GM12878 (cell line): ENCODE measurements around the gene ARMH1. TPM values are rescaled to one million over a fixed set of nuclear protein-coding genes. Genes with fewer than 3 reads are reported as not detected.

Experiments used
- ATAC-seq: fragments of 200-7000 bp; cut with Tn5 transposase; 3 replicates; pipeline ENCODE4 v1.9.1; 2020; ENCODE audit warnings: mild to moderate bottlenecking, moderate library complexity
- BruUV-seq: library from RNA; stranded (reverse); fragments of 400-500 nt; replicated peaks from 2 replicates; lab custom pipeline; 2021; lab: Mats Ljungman, UMichigan
- CTCF ChIA-PET: fragments of 300-600 bp; sonication (Branson Sonifier 250); formaldehyde crosslinking; extraction: SDS; loops from one replicate; lab custom pipeline; 2021; ENCODE audit warnings: inconsistent platforms; lab: Yijun Ruan, JAX
- POLR2A ChIA-PET: fragments of 350-600 bp; formaldehyde crosslinking; extraction: SDS; loops from one replicate; lab custom pipeline; 2021; ENCODE audit warnings: inconsistent platforms; lab: Charles Lee
- RAD21 ChIA-PET: fragments of 300-600 bp; sonication (Branson Sonifier 250); formaldehyde crosslinking; loops from one replicate; lab custom pipeline; 2023; ENCODE audit warnings: antibody characterized with exemption; ENCODE audit not compliant: unreplicated experiment; lab: Charles Lee
- SMC1A ChIA-PET: fragments of 300-600 bp; sonication (Branson Sonifier 250); formaldehyde crosslinking; loops from one replicate; lab custom pipeline; 2023; ENCODE audit not compliant: unreplicated experiment, uncharacterized antibody; lab: Charles Lee
- DNase-seq: peaks from one replicate; pipeline ENCODE4 v3.0.0-alpha.2; 2011; ENCODE audit warnings: low read depth, low spot score
- FAIRE-seq: peaks from 3 replicates; lab custom pipeline; 2011; peaks lifted over from hg19 to GRCh38; lab: Jason Lieb, UNC
- H2AFZ ChIP-seq: 2 replicates; pipeline ENCODE4 v1.6.0; 2011; ENCODE audit warnings: low read depth, low read length, control low read depth; ENCODE audit not compliant: control insufficient read depth
- H3K27ac ChIP-seq: 2 replicates; pipeline ENCODE4 v1.5.1; 2011; ENCODE audit warnings: control low read depth; ENCODE audit not compliant: control insufficient read depth, insufficient read depth
- H3K27me3 ChIP-seq, 2 experiments: replicated peaks in 1 of 2; 2 replicates each; pipeline versions ENCODE4 v1.6.0 to v1.6.1; 2011; ENCODE audit warnings: low read length in 1 of 2; ENCODE audit not compliant: control insufficient read depth in 2 of 2, insufficient read depth in 2 of 2
- H3K36me3 ChIP-seq, 2 experiments: 2 replicates each; pipeline ENCODE4 v1.5.1; 2011; ENCODE audit warnings: low read length in 1 of 2; ENCODE audit not compliant: control insufficient read depth in 2 of 2, insufficient read depth in 2 of 2
- H3K4me1 ChIP-seq: 2 replicates; pipeline ENCODE4 v1.6.1; 2011; ENCODE audit warnings: mild to moderate bottlenecking, low read length, moderate library complexity, mixed read lengths; ENCODE audit not compliant: control insufficient read depth, insufficient read depth
- H3K4me2 ChIP-seq: 2 replicates; pipeline ENCODE4 v1.6.0; 2011; ENCODE audit warnings: control low read depth; ENCODE audit not compliant: control insufficient read depth, insufficient read depth
- H3K4me3 ChIP-seq: fragments of 200-600 bp; sonication (generic); 2 replicates; pipeline ENCODE4 v1.5.1; 2016
- H3K79me2 ChIP-seq: 2 replicates; pipeline ENCODE4 v1.6.0; 2011; ENCODE audit warnings: low read length; ENCODE audit not compliant: control insufficient read depth, insufficient read depth
- H3K9ac ChIP-seq: 2 replicates; pipeline ENCODE4 v1.8.0; 2011; ENCODE audit warnings: low read length, control low read depth, mixed read lengths; ENCODE audit not compliant: control insufficient read depth, insufficient read depth
- H3K9me3 ChIP-seq: replicated peaks from 3 replicates; pipeline ENCODE4 v1.5.1; 2011; ENCODE audit warnings: mild to moderate bottlenecking, low read length; ENCODE audit not compliant: control insufficient read depth, insufficient read depth
- H4K20me1 ChIP-seq: 2 replicates; pipeline ENCODE4 v1.6.0; 2011; ENCODE audit not compliant: control insufficient read depth, insufficient read depth
- ASH2L ChIP-seq: fragments of 300-600, 200-600 bp; sonication (generic); IDR thresholded peaks from 2 replicates; pipeline ENCODE4 v1.6.1; 2017; ENCODE audit warnings: low read depth, mild to moderate bottlenecking, borderline replicate concordance
- CBFB ChIP-seq: IDR thresholded peaks from 2 replicates; pipeline ENCODE4 v1.6.1; 2016; ENCODE audit warnings: antibody characterized with exemption, low read depth
- EED ChIP-seq: sonication (generic); IDR thresholded peaks from 2 replicates; pipeline ENCODE4 v1.6.1; 2016; ENCODE audit warnings: antibody characterized with exemption, low read depth
- HCFC1 ChIP-seq: fragments of 150-350 bp; IDR thresholded peaks from 2 replicates; pipeline ENCODE4 v1.6.1; 2014; ENCODE audit warnings: low read length
- IKZF1 ChIP-seq: fragments of 450-650 bp; conservative IDR thresholded peaks from 2 replicates; pipeline ENCODE4 v1.6.1; 2017; ENCODE audit warnings: antibody characterized with exemption, mild to moderate bottlenecking
- IKZF2 ChIP-seq, 2 experiments: fragments of 450-650 bp; IDR thresholded peaks; 2 replicates each; pipeline ENCODE4 v1.6.1; 2017; ENCODE audit warnings: mild to moderate bottlenecking in 2 of 2, moderate library complexity in 2 of 2
- MXI1 ChIP-seq: fragments of 150-350 bp; IDR thresholded peaks from 2 replicates; pipeline ENCODE4 v1.6.1; 2011; ENCODE audit warnings: low read depth, mild to moderate bottlenecking, inconsistent platforms, low read length, improper control_type of control experiment
- POLR2AphosphoS2 ChIP-seq: IDR thresholded peaks from 2 replicates; pipeline ENCODE4 v1.6.1; 2011; ENCODE audit warnings: low read depth, mild to moderate bottlenecking, low read length, improper control_type of control experiment, moderate library complexity
- POU2F2 ChIP-seq: IDR thresholded peaks from 3 replicates; pipeline ENCODE4 v1.6.1; 2011; ENCODE audit warnings: low read depth, mild to moderate bottlenecking, low read length, borderline replicate concordance
- RB1 ChIP-seq: fragments of 450-650 bp; formaldehyde crosslinking; IDR thresholded peaks from 2 replicates; pipeline ENCODE4 v1.6.1; 2017; ENCODE audit warnings: mild to moderate bottlenecking, borderline replicate concordance
- SIN3A ChIP-seq: IDR thresholded peaks from 2 replicates; pipeline ENCODE4 v1.6.1; 2012; ENCODE audit warnings: low read depth, low read length, improper control_type of control experiment
- YY1 ChIP-seq: IDR thresholded peaks from 2 replicates; pipeline ENCODE4 v1.6.1; 2011; ENCODE audit warnings: low read depth, mild to moderate bottlenecking, low read length
- ZNF384 ChIP-seq: IDR thresholded peaks from 2 replicates; pipeline ENCODE4 v1.6.1; 2012; ENCODE audit warnings: low read depth, mild to moderate bottlenecking, low read length, improper control_type of control experiment, borderline replicate concordance
- ZZZ3 ChIP-seq: IDR thresholded peaks from 2 replicates; pipeline ENCODE4 v1.6.1; 2011; ENCODE audit warnings: low read depth; ENCODE audit not compliant: control insufficient read depth, insufficient read length
- WGBS: methylation state at CpG from one replicate; pipeline ENCODE4 v1.1.6; 2016; ENCODE audit warnings: low lambda C conversion rate; ENCODE audit not compliant: insufficient replicate concordance, insufficient coverage; ENCODE audit errors: missing lambda C conversion rate; 5-methylcytosine and 5-hydroxymethylcytosine counted together
- in situ Hi-C: fragments of 300-500 bp; cut with MboI; formaldehyde crosslinking; loops from 9 replicates; pipeline ENCODE4 v1.14.3; 2018; ENCODE audit warnings: mixed read lengths
- intact Hi-C: fragments of 100-400 bp; cut with micrococcal nuclease; formaldehyde crosslinking; loops from one replicate; pipeline ENCODE4 v1.14.2; 2022; ENCODE audit not compliant: unreplicated experiment
- polyA plus RNA-seq, 11 experiments: library from polyadenylated mRNA; depleted of rRNA in 4 of 11; unstranded in 6 of 11; stranded (reverse) in 5 of 11; fragments of >200 nt; fragmentation: Nextera tagmentation in 4 of 11; fragmentation: Illumina TruSeq in 1 of 11; extraction: Ambion mirVana in 4 of 11; extraction: Trizol in 1 of 11; gene quantifications; 1 replicate in 1 of 11; 2 replicates in 10 of 11; pipeline versions ENCODE4 v1.2.1 to v1.2.3, GENCODE V29; 2011 to 2016; ENCODE audit warnings: inconsistent platforms in 2 of 11, missing spikeins in 2 of 11, low read depth in 1 of 11
- total RNA-seq, 4 experiments: library from RNA; depleted of rRNA in 3 of 4; stranded (reverse); fragments of >200 nt in 3 of 4; fragmentation: Illumina TruSeq in 1 of 4; extraction: Trizol in 1 of 4; gene quantifications; 2 replicates each; pipeline versions ENCODE4 v1.2.1 to v1.2.3, GENCODE V29; 2013 to 2021
- TF ChIP-seq, protein P1 (sequence below): IDR thresholded peaks from 2 replicates; pipeline ENCODE4 v1.6.1; 2012; ENCODE audit warnings: low read depth, low read length, improper control_type of control experiment

Gene ARMH1
- total and polyA plus RNA-seq, 10 of the 15 experiments (the other 5 are each of a cell fraction or from before 2014, with no cell fraction given) = 0.93 to 43.9 (median 8.2) TPM

DNA sequence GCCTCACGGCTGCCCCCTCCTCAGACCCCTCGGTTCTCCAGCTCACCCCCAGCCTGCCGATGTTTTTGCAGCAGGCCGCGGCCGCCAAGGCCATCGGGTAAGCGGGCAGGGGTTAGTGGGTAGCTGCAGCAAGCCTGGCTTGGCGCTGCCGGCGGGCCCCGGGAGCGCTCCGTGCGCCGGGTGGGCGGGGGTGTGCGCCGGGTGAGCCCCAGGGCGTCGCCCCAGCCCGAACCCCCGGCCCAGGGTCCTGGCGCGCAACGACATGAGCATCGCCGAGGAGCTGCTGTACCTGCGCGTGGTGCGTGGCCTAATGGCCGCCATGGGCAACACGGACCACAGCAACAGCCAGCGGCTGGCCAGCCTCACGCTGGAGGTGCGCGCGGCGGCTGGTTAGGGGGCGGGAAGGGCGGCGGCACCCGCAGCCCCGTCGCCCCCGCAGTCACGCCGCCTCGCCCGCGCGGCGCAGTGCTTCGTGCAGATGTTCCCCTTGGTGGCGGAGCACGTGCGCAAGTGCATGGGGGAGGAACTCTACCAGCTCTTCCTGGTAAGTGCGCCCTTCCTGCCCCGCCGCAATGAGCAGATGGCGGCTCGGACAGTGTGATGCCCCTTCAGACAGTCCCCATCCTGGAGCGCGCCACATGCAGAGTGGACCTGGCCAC lies 49.9 kb downstream of the ARMH1 start (continued):
- TF ChIP-seq, protein P1, sequence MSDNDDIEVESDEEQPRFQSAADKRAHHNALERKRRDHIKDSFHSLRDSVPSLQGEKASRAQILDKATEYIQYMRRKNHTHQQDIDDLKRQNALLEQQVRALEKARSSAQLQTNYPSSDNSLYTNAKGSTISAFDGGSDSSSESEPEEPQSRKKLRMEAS = no peak
- TF ChIP-seq POU2F2 = no peak
- TF ChIP-seq MXI1 = no peak
- no peak for TF ChIP-seq CBFB
- no peak for TF ChIP-seq EED
- TF ChIP-seq POLR2AphosphoS2 = no peak
- no peak for TF ChIP-seq HCFC1
- no peak for TF ChIP-seq ZZZ3

DNA sequence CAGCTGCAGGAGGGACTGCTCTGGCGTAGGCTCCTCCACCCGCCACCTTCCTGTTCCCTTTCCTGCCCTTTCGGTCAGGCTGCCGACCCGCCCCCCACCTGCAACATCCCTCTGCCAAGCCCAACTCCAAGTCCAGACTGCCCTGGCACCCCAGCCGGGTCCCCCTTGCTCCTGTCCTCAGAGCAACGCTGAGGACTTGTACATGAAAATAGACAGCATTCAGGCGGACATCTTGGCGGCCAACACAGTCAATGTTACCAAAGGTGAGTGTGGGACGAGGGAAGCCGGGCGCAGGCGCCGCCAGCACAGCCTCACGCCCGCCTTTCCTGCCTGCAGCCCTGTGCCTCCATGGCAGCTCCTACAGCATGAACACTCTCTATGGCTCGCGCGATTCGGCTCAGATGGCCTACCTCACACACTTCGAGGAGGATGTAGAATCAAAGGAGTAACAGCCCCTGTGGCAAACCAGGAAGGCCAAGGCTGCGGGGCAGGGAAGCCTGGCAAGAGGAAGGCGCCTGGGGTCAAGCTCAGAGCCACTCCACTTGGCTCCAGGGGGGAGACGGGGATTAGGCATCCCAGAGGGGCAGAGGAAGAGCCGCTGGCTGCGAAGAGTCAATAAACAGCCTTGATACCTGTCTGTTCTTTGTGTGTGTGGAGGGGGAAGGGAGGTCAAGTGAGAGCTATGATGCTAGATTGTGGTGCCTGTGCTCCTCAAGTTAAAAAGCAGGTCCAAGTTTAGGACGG lies 50.6 kb downstream of the ARMH1 start:
- no peak for TF ChIP-seq RB1
- no peak for TF ChIP-seq IKZF2 (IDR thresholded peaks at IDR 0.05)
- TF ChIP-seq ZNF384 = no peak
- no peak for TF ChIP-seq SIN3A
- no peak for TF ChIP-seq ASH2L
- TF ChIP-seq POLR2AphosphoS2 = no peak
- TF ChIP-seq IKZF1 = no peak
- TF ChIP-seq YY1 = no peak
- CTCF ChIA-PET = interaction anchor here (8.9 kb wide), 1 partner anchor 8 kb away, joined by 175 read pairs; no protein-coding TSS in a partner anchor
- no peaks in the 10 kb centered on the region for H3K36me3 ChIP-seq
- H3K27ac ChIP-seq = no peak overlapping the region
- RAD21 ChIA-PET = no interaction called here
- DNase-seq (no peak), ATAC-seq (no peak), FAIRE-seq (no peak)
- BruUV-seq = no TSS peak
- 88% methylated on average over 27 of the region's 27 CpGs for WGBS
- no peak overlapping the region for H3K4me3 ChIP-seq
- H3K4me1 ChIP-seq = peaks cover 29% of the 10 kb centered on the region
- no peak overlapping the region for H2AFZ ChIP-seq
- no peaks in the 10 kb centered on the region for H3K9me3 ChIP-seq
- intact Hi-C loops (loop anchor here (5.0 kb wide), 2 partner anchors 577 to 767 kb away; partner anchors contain the start of gene TESK2), in situ Hi-C loops (no loop called here)
- no peaks in the 10 kb centered on the region for H4K20me1 ChIP-seq
- no peak overlapping the region for H3K4me2 ChIP-seq
- no peaks in the 10 kb centered on the region for H3K27me3 ChIP-seq
- H3K79me2 ChIP-seq = no peaks in the 10 kb centered on the region
- POLR2A ChIA-PET = interaction anchor here (0.6 to 1.0 kb wide), 3 partner anchors 11 to 575 kb away, joined by 3 to 6 read pairs (median 3); no protein-coding TSS in a partner anchor
- H3K9ac ChIP-seq = no peak overlapping the region
- SMC1A ChIA-PET = no interaction called here
